Measurements from ENCODE around the gene CRYZL1. TPM values are rescaled to one million over a fixed set of nuclear protein-coding genes. Genes with fewer than 3 reads are reported as not detected.
A peak's percentile ranks its signal among the peaks of the same experiment; 100 is the strongest.
"Not testable (repeated sequence)": the region's sequence is repeated elsewhere in the genome, so short reads cannot be mapped to it uniquely, and the experiment has no call there.

Gene CRYZL1
- total RNA-seq, 4 donors from 2014 or later: 14.8 to 29.4 (median 24.4) TPM

DNA sequence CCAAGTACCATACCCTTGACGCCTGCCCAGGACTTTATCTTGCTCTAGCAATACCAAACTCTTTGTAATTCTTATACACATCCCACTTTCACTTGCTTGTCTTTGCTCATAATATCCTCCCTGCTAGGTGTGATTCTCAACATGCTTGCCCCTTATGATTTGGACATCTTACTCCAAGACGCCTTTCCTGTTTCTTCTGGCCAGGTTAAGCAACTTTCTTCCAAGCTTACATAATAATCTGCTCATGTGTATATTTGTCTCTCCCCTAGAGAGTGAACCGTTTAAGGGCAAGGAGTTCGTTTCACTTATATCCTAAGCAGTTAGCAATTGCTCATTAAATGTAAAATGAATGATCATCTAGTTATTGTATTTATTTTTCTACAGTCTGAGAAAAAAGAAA lies 21.8 kb downstream of the CRYZL1 start:
- Histone ChIP-seq H3K36me3 (peaks cover 0 to 41% of the 10 kb centered on the region in 2 donors), H3K27ac (no peak overlapping the region), H3K4me3 (no peak overlapping the region), H3K4me1 (no peaks in the 10 kb centered on the region), H3K27me3 (no peaks in the 10 kb centered on the region), H3K9me3 (no peaks in the 10 kb centered on the region)
- in situ Hi-C loops (cut with MboI; ENCODE audit: low sequenced_read_pairs in 4 of 4) (no loop called here), intact Hi-C loops (cut with DNase I; ENCODE audit: low total_unique reads) (no loop called here)
- TF ChIP-seq CTCF (IDR thresholded peaks at IDR 0.05 in 4 of 5, conservative IDR thresholded peaks at IDR 0.05 in 1 of 5) (no peak), POLR2A (IDR thresholded peaks at IDR 0.05) (no peak)
- ATAC-seq (no peak), DNase-seq (no peak)

GRCh38 chr21:33618407-33618806 lies 23.1 kb downstream of the CRYZL1 start:
- in situ Hi-C loops (cut with MboI; ENCODE audit: low sequenced_read_pairs in 4 of 4) (no loop called here), intact Hi-C loops (cut with DNase I; ENCODE audit: low total_unique reads) (no loop called here)
- TF ChIP-seq POLR2A (IDR thresholded peaks at IDR 0.05): no peak
- TF ChIP-seq CTCF (IDR thresholded peaks at IDR 0.05 in 4 of 5, conservative IDR thresholded peaks at IDR 0.05 in 1 of 5): no peak
- ATAC-seq (no peak), DNase-seq (no peak)
- Histone ChIP-seq H3K9me3 (no peaks in the 10 kb centered on the region), H3K36me3 (peaks cover 0 to 41% of the 10 kb centered on the region in 2 donors), H3K4me1 (no peaks in the 10 kb centered on the region), H3K4me3 (no peak overlapping the region), H3K27ac (no peak overlapping the region), H3K27me3 (no peaks in the 10 kb centered on the region)

DNA sequence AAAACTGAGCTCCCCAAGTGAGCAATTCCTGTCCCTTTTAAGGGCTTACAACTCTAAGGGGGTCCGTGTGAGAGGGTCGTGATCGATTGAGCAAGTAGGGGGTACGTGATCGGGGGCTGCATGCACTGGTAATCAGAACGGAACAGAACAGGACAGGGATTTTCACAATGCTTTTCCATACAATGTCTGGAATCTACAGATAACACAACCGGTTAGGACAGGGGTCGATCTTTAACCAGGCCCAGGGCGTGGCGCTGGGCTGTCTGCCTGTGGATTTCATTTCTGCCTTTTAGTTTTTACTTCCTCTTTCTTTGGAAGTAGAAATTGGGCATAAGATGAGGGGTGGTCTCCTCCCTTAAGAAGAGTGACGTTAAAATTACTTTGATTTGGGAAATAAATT lies 24.0 kb downstream of the CRYZL1 start:
- H3K9me3 ChIP-seq; ATAC-seq; intact Hi-C loops (cut with DNase I; ENCODE audit: low total_unique reads); DNase-seq; H3K27me3 ChIP-seq; H3K27ac ChIP-seq; in situ Hi-C loops (cut with MboI; ENCODE audit: low sequenced_read_pairs in 4 of 4); H3K4me3 ChIP-seq; H3K4me1 ChIP-seq: not testable (repeated sequence)
- peaks cover 0 to 44% of the 10 kb centered on the region in 2 donors for H3K36me3 ChIP-seq

DNA sequence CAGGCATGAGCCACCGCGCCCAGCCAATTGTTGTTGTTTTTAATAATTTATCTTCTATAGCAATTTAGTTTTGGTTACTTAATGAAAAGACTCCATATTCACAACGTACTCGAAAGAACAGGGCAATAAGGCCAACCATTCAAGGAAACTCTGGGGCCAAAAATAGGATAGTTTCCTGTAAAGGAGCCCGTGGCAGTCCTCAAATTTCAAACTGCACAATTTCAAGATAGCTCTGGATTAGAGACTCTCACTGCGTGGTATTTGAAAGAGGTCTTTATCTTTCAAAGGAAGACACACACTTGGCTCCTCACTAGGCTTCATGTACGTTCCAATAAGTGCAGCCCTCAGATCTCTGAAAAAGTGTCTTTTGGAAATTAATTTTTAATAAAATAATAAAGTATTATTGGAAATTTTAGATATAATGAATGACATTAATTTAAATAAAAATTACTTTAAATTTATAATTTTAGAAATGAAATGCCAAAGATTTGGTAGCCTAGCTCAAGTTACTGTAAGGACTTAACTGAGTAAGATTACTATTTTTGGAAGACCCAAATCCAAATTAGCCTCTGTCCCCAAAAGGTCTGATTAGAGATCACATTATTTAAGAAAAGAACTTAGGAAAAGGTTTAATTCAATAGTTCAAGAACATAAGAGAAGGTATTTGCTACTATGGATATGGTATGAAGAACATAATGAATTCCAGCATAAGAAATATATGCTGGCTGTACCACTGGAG lies 30.4 kb downstream of the CRYZL1 start:
- peak in 1 of 2 donors; percentile 58 for ATAC-seq
- Histone ChIP-seq H3K36me3 (peaks cover 8 to 35% of the 10 kb centered on the region in 2 donors), H3K4me3 (no peak overlapping the region), H3K4me1 (peaks cover 10 to 13% of the 10 kb centered on the region in 2 donors), H3K9me3 (no peaks in the 10 kb centered on the region), H3K27ac (peak overlapping the region; percentile 10 to 57 (median 42)), H3K27me3 (no peaks in the 10 kb centered on the region)
- no peak for TF ChIP-seq CTCF (IDR thresholded peaks at IDR 0.05 in 4 of 5, conservative IDR thresholded peaks at IDR 0.05 in 1 of 5)
- TF ChIP-seq POLR2A (IDR thresholded peaks at IDR 0.05): no peak
- intact Hi-C loops (cut with DNase I; ENCODE audit: low total_unique reads) (no loop called here), in situ Hi-C loops (cut with MboI; ENCODE audit: low sequenced_read_pairs in 4 of 4) (no loop called here)
- no peak for DNase-seq

GRCh38 chr21:33608559-33608958 lies 33.0 kb downstream of the CRYZL1 start:
- H3K36me3 ChIP-seq: peaks cover 8 to 24% of the 10 kb centered on the region in 2 donors
- ATAC-seq: no peak
- DNase-seq: no peak
- in situ Hi-C loops (cut with MboI; ENCODE audit: low sequenced_read_pairs in 4 of 4) (no loop called here), intact Hi-C loops (cut with DNase I; ENCODE audit: low total_unique reads) (loop anchor here (5.0 kb wide), 1 partner anchor 411 kb away; no protein-coding TSS in a partner anchor)
- H3K4me1 ChIP-seq: peaks cover 10 to 13% of the 10 kb centered on the region in 2 donors
- H3K27ac ChIP-seq: no peak overlapping the region
- no peaks in the 10 kb centered on the region for H3K27me3 ChIP-seq
- no peaks in the 10 kb centered on the region for H3K9me3 ChIP-seq
- TF ChIP-seq CTCF (IDR thresholded peaks at IDR 0.05 in 4 of 5, conservative IDR thresholded peaks at IDR 0.05 in 1 of 5) (no peak), POLR2A (IDR thresholded peaks at IDR 0.05) (no peak)
- no peak overlapping the region for H3K4me3 ChIP-seq
